Uterus (tissue), 2 donors: ENCODE results near the gene MLPH.

Source experiments
- POLR2A ChIP-seq, 2 donors: fragments of 450-650 bp; IDR thresholded peaks; one replicate each; pipeline ENCODE4 v1.6.1; 2016; ENCODE audit warnings: antibody characterized with exemption in 2 of 2, mild to moderate bottlenecking in 1 of 2, moderate library complexity in 1 of 2
- TF ChIP-seq, protein P1 (sequence below), 4 experiments: fragments of 200-600 bp in 2 of 4; fragments of 450-650 bp in 2 of 4; sonication (generic) in 2 of 4; IDR thresholded peaks; one replicate each; pipeline ENCODE4 v1.5.1; 2016 to 2019; ENCODE audit warnings: antibody characterized with exemption in 4 of 4, mild to moderate bottlenecking in 2 of 4, moderate library complexity in 1 of 4

GRCh38 chr2:237457388-237457941 is 29.6 kb upstream of the MLPH start:
- TF ChIP-seq, protein P1, sequence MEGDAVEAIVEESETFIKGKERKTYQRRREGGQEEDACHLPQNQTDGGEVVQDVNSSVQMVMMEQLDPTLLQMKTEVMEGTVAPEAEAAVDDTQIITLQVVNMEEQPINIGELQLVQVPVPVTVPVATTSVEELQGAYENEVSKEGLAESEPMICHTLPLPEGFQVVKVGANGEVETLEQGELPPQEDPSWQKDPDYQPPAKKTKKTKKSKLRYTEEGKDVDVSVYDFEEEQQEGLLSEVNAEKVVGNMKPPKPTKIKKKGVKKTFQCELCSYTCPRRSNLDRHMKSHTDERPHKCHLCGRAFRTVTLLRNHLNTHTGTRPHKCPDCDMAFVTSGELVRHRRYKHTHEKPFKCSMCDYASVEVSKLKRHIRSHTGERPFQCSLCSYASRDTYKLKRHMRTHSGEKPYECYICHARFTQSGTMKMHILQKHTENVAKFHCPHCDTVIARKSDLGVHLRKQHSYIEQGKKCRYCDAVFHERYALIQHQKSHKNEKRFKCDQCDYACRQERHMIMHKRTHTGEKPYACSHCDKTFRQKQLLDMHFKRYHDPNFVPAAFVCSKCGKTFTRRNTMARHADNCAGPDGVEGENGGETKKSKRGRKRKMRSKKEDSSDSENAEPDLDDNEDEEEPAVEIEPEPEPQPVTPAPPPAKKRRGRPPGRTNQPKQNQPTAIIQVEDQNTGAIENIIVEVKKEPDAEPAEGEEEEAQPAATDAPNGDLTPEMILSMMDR (IDR thresholded peaks at IDR 0.05) = no peak
- no peak for TF ChIP-seq POLR2A (IDR thresholded peaks at IDR 0.05)
